ENCODE results near the gene CHRNB4.

Gene CHRNB4

GRCh38 chr15:78640527-78641101, 396 bp downstream of the CHRNB4 start:
- Histone ChIP-seq H3K4me3 (replicated peaks; ENCODE audit: insufficient read depth, low read length) (peak overlapping the region; percentile 16), H3K27ac (replicated peaks) (no peak overlapping the region), H3K27me3 (ENCODE audit: insufficient read depth, poor library complexity, severe bottlenecking) (peaks cover 22% of the 10 kb centered on the region)
- DNase-seq (ENCODE audit: low read depth in 1 of 2, low spot score in 1 of 2), result no peak
- TF ChIP-seq SPI1 (IDR thresholded peaks at IDR 0.05; ENCODE audit: borderline replicate concordance, low read depth), result no peak

GRCh38 chr15:78638658-78639314, 2.2 kb downstream of the CHRNB4 start:
- TF ChIP-seq GABPA (IDR thresholded peaks at IDR 0.05; ENCODE audit: low read depth), result no peak
- TF ChIP-seq, protein P1, sequence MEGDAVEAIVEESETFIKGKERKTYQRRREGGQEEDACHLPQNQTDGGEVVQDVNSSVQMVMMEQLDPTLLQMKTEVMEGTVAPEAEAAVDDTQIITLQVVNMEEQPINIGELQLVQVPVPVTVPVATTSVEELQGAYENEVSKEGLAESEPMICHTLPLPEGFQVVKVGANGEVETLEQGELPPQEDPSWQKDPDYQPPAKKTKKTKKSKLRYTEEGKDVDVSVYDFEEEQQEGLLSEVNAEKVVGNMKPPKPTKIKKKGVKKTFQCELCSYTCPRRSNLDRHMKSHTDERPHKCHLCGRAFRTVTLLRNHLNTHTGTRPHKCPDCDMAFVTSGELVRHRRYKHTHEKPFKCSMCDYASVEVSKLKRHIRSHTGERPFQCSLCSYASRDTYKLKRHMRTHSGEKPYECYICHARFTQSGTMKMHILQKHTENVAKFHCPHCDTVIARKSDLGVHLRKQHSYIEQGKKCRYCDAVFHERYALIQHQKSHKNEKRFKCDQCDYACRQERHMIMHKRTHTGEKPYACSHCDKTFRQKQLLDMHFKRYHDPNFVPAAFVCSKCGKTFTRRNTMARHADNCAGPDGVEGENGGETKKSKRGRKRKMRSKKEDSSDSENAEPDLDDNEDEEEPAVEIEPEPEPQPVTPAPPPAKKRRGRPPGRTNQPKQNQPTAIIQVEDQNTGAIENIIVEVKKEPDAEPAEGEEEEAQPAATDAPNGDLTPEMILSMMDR (IDR thresholded peaks at IDR 0.05; ENCODE audit: insufficient read depth, low read length), result peak; percentile 45
- no peak overlapping the region for H3K27ac ChIP-seq (replicated peaks)
- peaks cover 22% of the 10 kb centered on the region for H3K27me3 ChIP-seq (ENCODE audit: insufficient read depth, poor library complexity, severe bottlenecking)
- H3K4me3 ChIP-seq (replicated peaks; ENCODE audit: insufficient read depth, low read length), result no peak overlapping the region
- peak in 1 of 2 experiments; percentile 41 for DNase-seq (ENCODE audit: low read depth in 1 of 2, low spot score in 1 of 2)

DNA sequence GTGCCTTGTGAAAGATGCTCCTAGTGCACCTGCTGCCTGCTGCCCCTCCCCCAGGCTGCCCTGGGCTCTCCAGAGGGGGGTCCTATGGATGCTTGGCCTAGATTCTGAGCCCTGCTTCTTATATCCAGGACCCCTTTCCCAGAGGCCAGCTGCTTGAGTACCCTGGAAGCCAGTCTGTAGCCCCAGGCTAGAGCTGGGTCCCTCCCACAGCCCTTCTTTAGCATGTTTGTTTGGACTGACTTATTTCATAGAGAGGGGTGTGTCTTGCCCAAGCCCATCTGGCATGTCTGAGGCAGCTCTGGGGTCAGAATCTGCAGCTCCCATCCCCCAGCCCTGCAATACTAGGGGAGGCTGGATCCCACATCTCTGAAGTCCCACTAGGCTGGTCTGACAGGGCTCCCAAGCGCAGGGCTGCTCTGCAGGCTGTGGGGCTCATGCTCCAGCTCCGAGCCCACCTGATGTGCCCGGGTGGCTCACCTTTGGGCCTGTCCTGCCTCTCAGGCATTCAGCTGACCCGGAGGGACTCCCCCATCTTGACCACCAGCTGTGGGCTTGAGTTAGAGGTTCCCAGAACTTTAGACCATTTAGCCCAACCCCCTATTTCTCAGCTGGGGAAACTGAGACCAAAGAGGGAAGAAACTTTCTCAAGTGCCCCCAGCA, 3.1 kb downstream of the CHRNB4 start:
- DNase-seq (ENCODE audit: low read depth in 1 of 2, low spot score in 1 of 2), result no peak
- H3K4me3 ChIP-seq (replicated peaks; ENCODE audit: insufficient read depth, low read length), result no peak overlapping the region
- peaks cover 22% of the 10 kb centered on the region for H3K27me3 ChIP-seq (ENCODE audit: insufficient read depth, poor library complexity, severe bottlenecking)
- H3K27ac ChIP-seq (replicated peaks), result no peak overlapping the region
- TF ChIP-seq SPI1 (IDR thresholded peaks at IDR 0.05; ENCODE audit: borderline replicate concordance, low read depth) (no peak), GABPA (IDR thresholded peaks at IDR 0.05; ENCODE audit: low read depth) (no peak), POLR2AphosphoS5 (IDR thresholded peaks at IDR 0.05; ENCODE audit: low read depth) (no peak), REST (IDR thresholded peaks at IDR 0.05; ENCODE audit: insufficient replicate concordance, low read depth) (no peak)
- TF ChIP-seq, protein P1 (IDR thresholded peaks at IDR 0.05; ENCODE audit: insufficient read depth, low read length), result no peak

- TF ChIP-seq, protein P1 (IDR thresholded peaks at IDR 0.05; ENCODE audit: insufficient read depth, low read length), result no peak
- TF ChIP-seq SPI1 (IDR thresholded peaks at IDR 0.05; ENCODE audit: borderline replicate concordance, low read depth), result no peak
- TF ChIP-seq REST (IDR thresholded peaks at IDR 0.05; ENCODE audit: insufficient replicate concordance, low read depth), result no peak
- TF ChIP-seq POLR2AphosphoS5 (IDR thresholded peaks at IDR 0.05; ENCODE audit: low read depth), result no peak
- TF ChIP-seq GABPA (IDR thresholded peaks at IDR 0.05; ENCODE audit: low read depth), result no peak
- DNase-seq (ENCODE audit: low read depth in 1 of 2, low spot score in 1 of 2), result no peak
- Histone ChIP-seq H3K27me3 (ENCODE audit: insufficient read depth, poor library complexity, severe bottlenecking) (peaks cover 17% of the 10 kb centered on the region), H3K4me3 (replicated peaks; ENCODE audit: insufficient read depth, low read length) (no peak overlapping the region), H3K27ac (replicated peaks) (no peak overlapping the region)
These were observed 4.6 kb downstream of the CHRNB4 start for GRCh38 chr15:78636378-78636859.
